H1 (cell line): ENCODE results near the gene ANKRD6.

Experiments used
- CEBPB ChIP-seq: IDR thresholded peaks from 2 replicates; pipeline ENCODE4 v1.6.1; 2012; ENCODE audit warnings: low read depth, low read length
- EP300 ChIP-seq, 2 experiments: IDR thresholded peaks; 1 replicate in 1 of 2; 2 replicates in 1 of 2; pipeline ENCODE4 v1.6.1; 2011 to 2012; ENCODE audit warnings: low read depth in 2 of 2, low read length in 2 of 2, mild to moderate bottlenecking in 2 of 2, borderline replicate concordance in 1 of 2, inconsistent platforms in 1 of 2, moderate library complexity in 1 of 2
- GABPA ChIP-seq: IDR thresholded peaks from 2 replicates; pipeline ENCODE4 v1.6.1; 2011; ENCODE audit warnings: mild to moderate bottlenecking, low read length, moderate library complexity, borderline replicate concordance; ENCODE audit not compliant: insufficient read depth
- JUND ChIP-seq: IDR thresholded peaks from 2 replicates; pipeline ENCODE4 v1.6.1; 2011; ENCODE audit warnings: mild to moderate bottlenecking, improper control_type of control experiment, low read length
- KDM1A ChIP-seq: fragments of 200-600, 300-600 bp; sonication (generic); IDR thresholded peaks from 2 replicates; pipeline ENCODE4 v1.7.1; 2016; ENCODE audit warnings: mild to moderate bottlenecking, low read length, borderline replicate concordance
- POU5F1 ChIP-seq: IDR thresholded peaks from 2 replicates; pipeline ENCODE4 v1.6.1; 2011; ENCODE audit warnings: low read depth, mild to moderate bottlenecking, low read length, moderate library complexity
- RFX5 ChIP-seq: IDR thresholded peaks from 2 replicates; pipeline ENCODE4 v1.6.1; 2011; ENCODE audit warnings: low read depth, low read length, improper control_type of control experiment, borderline replicate concordance
- SIN3A ChIP-seq, 2 experiments: IDR thresholded peaks in 1 of 2; conservative IDR thresholded peaks in 1 of 2; 2 replicates each; pipeline ENCODE4 v1.6.1; 2011 to 2012; ENCODE audit warnings: low read length in 2 of 2, improper control_type of control experiment in 1 of 2, low read depth in 1 of 2, mild to moderate bottlenecking in 1 of 2
- TCF12 ChIP-seq: IDR thresholded peaks from 2 replicates; pipeline ENCODE4 v1.6.1; 2011; ENCODE audit warnings: low read depth, mild to moderate bottlenecking, low read length
- TF ChIP-seq, protein P1 (sequence below), 3 experiments: IDR thresholded peaks; 1 replicate in 2 of 3; 2 replicates in 1 of 3; pipeline versions ENCODE4 v1.5.1 to v1.6.1; 2011; ENCODE audit warnings: low read length in 3 of 3, mild to moderate bottlenecking in 3 of 3, inconsistent platforms in 2 of 3, low read depth in 1 of 3, moderate library complexity in 1 of 3; ENCODE audit not compliant: insufficient read depth in 1 of 3; ENCODE audit errors: control extremely low read depth in 1 of 3

DNA sequence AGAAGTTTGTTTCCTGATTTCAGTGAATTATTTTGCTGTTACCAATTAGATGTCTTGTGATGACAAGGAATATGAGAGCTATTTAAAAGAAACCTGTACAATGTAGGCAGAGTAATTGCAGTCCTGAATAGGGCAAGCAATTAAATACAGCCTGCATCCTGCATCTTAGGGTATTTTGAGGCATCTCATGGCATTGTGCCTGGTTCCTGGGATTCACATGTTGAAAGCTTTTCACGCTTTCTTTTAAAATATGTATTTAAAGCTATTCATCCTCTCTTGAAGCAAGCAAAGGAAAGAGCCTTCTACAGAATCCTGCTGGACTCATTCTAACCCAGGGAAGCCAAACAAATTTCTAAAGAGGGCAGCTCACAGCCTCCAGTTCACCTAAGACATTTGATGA lies 16.2 kb upstream of the ANKRD6 start:
- TF ChIP-seq, protein P1, sequence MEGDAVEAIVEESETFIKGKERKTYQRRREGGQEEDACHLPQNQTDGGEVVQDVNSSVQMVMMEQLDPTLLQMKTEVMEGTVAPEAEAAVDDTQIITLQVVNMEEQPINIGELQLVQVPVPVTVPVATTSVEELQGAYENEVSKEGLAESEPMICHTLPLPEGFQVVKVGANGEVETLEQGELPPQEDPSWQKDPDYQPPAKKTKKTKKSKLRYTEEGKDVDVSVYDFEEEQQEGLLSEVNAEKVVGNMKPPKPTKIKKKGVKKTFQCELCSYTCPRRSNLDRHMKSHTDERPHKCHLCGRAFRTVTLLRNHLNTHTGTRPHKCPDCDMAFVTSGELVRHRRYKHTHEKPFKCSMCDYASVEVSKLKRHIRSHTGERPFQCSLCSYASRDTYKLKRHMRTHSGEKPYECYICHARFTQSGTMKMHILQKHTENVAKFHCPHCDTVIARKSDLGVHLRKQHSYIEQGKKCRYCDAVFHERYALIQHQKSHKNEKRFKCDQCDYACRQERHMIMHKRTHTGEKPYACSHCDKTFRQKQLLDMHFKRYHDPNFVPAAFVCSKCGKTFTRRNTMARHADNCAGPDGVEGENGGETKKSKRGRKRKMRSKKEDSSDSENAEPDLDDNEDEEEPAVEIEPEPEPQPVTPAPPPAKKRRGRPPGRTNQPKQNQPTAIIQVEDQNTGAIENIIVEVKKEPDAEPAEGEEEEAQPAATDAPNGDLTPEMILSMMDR (IDR thresholded peaks at IDR 0.05; ENCODE audit: control extremely low read depth in 1 of 3, insufficient read depth in 1 of 3, low read depth in 1 of 3, low read length in 3 of 3) = no peak
- TF ChIP-seq EP300 (IDR thresholded peaks at IDR 0.05; ENCODE audit: borderline replicate concordance in 1 of 2, low read depth in 2 of 2, low read length in 2 of 2) (no peak), GABPA (no peak), TCF12 (no peak), JUND (no peak), KDM1A (no peak), SIN3A (conservative IDR thresholded peaks at IDR 0.05 in 1 of 2, IDR thresholded peaks at IDR 0.05 in 1 of 2; ENCODE audit: low read depth in 1 of 2, low read length in 2 of 2) (no peak), POU5F1 (no peak), CEBPB (no peak), RFX5 (no peak)
